T47D (cell line): ENCODE results near the gene TSSC4.
A peak's percentile ranks its signal among the peaks of the same experiment; 100 is the strongest.

Source experiments
- DNase-seq, 2 experiments: peaks; one replicate each; pipeline versions ENCODE4 v3.0.0 to v3.0.0-alpha.2; 2011 to 2012; ENCODE audit warnings: low read depth in 1 of 2, low spot score in 1 of 2
- JUND ChIP-seq: IDR thresholded peaks from 2 replicates; pipeline ENCODE4 v1.6.1; 2012; ENCODE audit warnings: low read depth
- in situ Hi-C: cut with HindIII; loops from 2 replicates; pipeline ENCODE4 v1.10.0; 2016; ENCODE audit warnings: low sequenced_read_pairs, low pct_unique_long_range_greater_than_20kb

Gene TSSC4

DNA sequence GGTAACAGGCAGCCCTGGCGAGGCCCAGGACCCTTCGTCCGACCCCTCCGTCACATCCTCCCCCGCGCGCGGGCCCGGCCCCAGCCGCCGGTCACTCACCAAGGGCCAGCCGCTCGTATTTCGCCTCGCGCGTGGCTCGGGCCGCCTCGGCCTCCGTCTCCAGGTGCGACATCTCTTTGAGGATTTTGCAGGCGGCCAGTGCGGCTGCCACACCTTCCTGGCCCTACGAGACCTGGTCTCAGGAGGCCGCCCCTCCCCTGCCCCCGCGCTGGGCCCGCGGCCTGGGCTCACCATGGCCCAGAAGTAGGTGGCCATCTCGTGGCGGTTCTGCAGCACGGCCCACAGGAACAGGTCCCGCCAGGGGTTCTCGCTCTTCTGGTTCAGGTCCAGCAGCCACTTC, 14.1 kb downstream of the TSSC4 start:
- DNase-seq, result no peak
- no peak for TF ChIP-seq JUND
- in situ Hi-C loops, result no loop called here

DNA sequence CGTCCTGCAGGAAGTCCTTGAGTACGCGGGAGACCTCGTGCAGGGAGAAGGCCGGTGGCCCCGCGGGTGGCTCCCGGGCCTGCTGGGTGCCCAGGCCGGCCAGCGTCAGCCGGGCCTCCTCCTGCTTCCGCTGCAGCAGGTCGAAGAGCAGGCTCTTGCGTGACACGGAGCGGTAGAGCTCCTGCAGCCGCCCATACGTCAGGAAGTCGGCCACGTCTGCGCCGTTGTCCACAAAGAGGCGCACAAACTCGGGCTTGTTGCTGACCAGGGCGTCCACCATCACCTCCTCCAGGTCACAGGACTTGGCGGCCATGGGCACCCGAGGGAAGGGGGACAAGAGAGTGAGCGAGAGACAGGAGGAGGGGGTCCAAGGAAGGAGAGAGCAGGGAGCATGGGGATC, 14.6 kb downstream of the TSSC4 start:
- DNase-seq, result no peak
- TF ChIP-seq JUND, result no peak
- in situ Hi-C loops, result no loop called here

DNA sequence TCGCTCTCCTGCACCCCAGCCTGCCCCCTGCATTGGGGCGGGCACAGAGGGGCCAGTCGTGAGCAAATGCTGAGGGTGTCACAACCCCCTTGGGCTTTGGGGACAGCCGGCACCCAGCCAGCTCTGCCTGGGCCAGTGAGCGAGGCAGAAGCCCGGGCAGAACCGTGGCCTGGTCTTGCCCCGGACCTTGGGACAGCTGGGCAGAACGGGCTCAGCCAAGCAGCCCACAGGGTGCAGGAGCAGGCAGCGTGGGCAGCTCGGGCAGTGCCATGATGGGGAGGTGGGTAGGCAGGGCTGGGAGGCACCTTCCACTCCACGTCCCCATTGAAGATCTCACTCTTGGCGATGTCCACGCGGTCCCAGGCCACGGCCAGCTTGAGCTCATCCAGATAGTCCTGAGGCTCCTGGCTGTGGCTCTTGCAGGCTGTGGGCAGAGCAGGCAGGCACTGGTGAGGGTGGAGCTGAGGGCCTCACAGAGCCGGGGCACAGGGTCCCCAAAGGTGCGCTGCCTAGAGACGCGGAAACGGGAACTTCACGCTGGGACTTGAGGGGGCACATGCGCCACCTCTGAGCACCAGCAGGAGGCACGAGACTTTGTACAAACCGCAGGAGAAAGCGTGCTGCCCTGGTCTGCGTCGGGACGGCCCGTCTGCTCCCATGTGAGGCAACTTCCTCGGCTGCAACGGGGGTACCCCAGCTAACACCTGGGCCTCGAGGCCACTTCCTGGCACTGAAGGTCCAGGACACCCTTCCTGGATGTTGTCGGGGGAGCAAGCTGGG, 15.2 kb downstream of the TSSC4 start:
- no peak for DNase-seq
- in situ Hi-C loops, result no loop called here
- no peak for TF ChIP-seq JUND

DNA sequence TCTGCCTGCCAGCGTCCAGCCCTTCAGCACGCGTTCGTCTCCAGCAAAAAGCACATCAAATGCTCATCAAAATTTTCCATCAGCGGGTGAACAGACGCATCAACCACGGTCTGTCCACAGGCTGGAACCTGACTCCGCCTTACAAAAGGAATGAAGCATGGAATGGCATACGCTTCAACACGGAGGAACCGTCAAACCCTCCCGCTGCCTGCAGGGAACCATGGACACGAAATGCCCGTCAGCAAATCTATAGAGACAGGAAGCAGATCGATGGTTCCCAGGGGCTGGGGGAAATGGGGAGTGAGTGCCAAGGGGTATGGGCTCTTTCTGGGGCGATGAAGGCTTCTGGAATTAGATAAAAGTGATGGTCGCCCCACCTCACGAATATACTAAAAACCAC, 16.2 kb downstream of the TSSC4 start:
- no peak for DNase-seq
- in situ Hi-C loops, result no loop called here
- TF ChIP-seq JUND, result no peak

DNA sequence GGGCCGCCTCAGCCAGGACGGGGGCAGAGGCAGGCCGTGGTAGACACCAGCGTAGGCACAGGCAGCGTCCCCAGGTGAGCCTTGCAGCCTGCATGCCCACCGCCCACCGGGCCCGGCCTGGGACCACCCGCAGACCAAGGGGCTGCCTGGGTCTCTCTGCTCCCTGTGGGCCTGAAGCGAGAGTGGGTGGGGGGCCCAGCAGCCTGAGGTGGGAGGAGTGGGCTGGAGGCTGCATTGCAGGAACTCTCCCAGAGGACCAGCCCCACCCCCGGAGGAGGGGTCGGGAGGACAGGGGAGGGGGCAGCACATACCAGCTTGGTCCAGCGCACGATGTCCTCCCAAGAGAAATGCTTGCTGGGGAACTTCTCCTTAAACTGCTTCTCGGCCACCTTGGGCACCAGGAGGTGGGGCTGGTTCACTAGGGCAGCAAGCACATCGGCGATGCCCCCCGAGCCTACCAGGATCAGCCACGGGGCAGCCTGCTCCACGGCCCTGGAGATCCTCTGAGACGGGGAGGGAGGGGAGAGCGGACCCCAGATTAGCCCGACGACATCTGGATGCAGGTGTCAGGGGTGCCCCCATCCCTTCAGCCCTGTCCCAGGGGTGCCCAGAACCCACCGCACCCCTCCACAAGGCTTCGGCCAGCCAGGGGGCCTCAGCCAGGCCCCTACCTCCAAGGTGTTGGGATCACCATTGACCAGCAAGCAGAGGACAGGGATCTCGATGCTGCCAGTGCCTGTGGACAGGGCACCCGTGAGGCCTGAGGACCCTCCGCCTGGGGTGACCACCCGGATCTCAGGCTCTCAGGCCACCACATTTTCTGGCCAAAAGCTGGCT, 17.5 kb downstream of the TSSC4 start:
- in situ Hi-C loops, result no loop called here

DNA sequence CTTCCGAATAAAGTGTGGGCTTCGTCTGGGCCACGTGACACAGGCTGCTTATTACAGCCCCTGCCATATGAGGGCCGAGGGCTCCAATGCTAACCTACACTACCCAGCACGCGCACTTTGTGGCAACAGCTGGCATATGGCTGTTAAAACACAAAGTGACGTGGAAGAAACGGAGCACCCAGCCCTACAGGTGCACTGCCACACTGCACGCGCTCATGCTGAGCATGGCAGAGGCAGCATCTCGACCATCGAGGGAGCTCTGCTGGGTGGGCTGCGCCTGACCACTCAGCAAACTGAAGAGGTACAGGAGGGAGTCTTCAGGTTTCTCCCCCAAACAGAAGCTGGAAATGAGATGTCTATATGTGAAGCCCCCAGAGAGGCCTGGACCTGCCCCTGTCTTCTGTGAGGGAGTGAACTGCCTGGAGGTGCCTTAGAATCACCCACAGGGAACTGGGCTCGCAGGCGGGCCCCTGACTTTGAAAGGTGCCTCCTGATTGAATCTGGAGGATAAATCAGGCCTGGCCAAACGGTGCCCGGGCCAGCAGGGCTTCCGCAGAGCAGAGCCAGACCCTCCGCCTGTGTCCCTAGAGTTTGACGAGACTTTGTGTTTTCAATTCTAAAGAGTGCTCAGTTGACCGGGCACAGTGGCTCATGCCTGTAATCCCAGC, 18.3 kb downstream of the TSSC4 start:
- in situ Hi-C loops, result no loop called here
- TF ChIP-seq JUND, result no peak
- no peak for DNase-seq

More for the DNA sequence above, 17.5 kb downstream of the TSSC4 start:
- DNase-seq, result no peak
- TF ChIP-seq JUND, result no peak

DNA sequence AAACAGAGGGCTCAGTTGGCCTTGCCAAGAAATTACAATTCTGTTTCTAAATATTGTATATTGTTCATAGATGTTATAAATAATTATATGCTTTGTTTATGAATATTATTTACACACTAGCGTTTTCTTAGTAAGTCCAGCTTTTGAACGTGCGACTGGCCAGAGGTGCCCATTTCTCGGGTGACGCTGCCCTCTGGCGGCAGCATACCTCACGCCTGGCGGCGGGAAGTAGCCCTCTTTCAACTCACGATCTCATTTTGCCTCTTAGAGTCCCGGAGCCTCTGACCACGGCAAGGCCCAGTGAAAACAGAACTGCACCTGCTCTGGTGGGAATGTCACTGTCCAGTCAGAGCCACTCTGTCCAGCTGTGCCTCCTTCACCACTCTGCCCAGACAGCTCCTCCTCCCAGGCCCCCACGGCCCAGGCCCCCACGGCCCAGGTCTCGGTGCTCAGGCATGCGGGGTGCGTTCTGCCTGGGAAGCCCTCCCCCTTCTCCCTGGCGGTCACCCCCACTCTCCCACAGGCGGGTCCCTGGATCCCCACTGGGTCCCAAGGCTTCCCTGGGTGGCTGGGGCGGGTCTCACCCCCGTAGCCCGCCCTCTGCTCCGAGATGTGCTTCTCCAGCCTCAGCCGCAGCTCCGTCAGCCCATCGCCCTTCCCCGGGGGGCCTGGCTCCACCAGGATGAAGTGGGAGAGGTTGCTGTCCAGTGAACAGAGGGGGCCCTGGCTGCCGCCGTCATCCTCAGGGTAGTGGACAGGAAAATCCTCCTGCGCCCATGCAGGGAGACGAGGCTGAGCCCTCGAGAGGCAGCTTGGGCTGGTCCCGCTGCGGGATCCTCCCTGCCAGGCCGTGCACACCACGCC, 19.3 kb downstream of the TSSC4 start:
- no peak for TF ChIP-seq JUND
- in situ Hi-C loops, result no loop called here
- DNase-seq, result peak; percentile 72 to 81

DNA sequence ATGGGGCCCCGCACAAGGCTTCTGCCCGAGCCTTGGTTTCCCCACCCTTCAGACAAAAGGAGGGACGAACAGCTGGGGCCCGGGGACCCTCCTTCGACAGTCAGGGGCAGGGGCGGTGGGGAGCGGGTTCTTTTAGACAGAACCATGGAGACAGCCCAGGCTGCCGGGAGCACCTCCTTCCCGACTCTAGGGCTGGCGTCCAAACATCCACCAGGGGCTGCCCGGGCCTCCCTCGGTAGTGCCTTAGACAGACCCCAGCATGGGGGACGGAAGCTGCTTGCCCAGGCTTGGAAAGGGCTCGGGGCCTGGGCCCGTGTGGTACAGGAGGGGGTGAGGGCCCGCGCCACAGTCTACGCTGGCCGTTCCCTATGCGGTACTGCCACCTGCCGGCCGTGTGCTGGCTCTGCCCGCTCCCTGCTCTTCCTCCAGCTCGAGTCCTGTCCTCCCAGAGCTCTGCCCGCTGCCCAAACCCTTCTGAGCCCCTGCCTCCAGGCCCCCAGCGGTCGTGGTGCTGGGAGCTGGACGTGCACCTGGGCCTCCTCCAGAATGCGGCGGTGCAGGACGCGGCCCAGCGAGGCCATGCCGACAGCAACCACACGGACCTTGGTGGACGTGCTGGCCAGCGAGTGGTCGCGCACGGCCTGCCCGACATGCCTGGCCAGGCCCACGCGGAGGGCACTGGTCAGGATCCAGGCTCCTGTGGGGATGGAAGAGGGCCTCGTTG, 20.1 kb downstream of the TSSC4 start:
- TF ChIP-seq JUND, result no peak

DNA sequence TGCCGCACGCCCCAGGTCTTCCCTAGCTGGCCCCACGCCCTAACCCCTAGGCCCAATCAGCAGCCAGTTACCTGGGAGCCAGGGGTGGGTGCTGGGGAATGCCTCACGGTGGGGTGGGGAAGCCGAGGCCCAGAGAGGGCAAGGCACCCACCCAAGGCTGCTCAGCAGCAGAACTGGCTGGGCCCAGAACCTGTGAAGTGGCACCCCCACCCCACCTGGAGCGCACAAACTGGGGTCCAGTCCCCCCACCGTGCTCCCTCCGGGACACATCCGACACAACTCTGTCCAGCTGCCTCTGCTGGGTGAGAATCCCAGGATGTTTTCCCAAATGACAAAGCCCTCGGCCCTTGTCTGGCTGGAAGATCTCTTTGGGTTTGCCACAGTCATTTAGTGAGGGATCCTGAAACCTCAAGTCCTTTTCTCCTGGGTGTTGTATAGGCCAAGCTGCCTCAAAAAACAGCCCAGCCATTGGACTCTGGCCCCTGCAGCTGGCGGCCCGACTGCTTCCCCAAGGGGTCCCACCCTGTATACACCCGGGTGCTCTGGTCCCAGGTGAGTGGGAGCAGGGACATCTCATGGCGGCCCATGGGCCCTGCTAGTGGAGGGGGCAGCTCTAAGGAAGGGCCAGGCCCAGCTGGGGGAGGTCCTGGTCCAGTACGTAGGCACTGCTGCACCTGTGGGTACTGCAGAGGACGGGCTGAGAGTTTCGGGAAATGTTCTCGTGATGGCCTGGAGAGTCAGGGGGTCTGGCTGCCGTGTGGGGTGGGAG, 20.9 kb downstream of the TSSC4 start:
- in situ Hi-C loops, result no loop called here
- no peak for TF ChIP-seq JUND
- no peak for DNase-seq

More for the DNA sequence above, 20.1 kb downstream of the TSSC4 start:
- in situ Hi-C loops, result no loop called here
- peak; percentile 71 to 92 for DNase-seq

DNA sequence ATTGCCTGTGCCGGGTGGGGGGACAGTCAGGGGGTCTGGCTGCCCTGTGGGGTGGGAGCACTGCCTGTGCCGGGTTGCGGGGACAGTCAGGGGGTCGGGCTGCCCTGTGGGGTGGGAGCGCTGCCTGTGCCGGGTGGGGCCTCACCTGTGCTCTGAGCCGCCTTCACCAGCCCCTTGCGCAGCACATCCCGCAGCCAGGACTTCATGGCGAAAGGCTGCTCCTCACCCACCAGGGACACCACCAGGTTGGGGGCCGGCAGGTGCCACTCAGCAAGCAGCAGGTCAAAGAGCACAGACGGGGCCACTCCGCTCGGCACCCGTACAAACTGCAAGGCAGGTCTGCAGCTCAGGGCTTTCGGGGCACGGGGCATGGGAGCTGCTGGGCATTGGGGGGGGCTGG, 21.4 kb downstream of the TSSC4 start:
- in situ Hi-C loops, result no loop called here
- no peak for DNase-seq
- no peak for TF ChIP-seq JUND
